ENCODE measurements around the gene CPLX4.

- TF ChIP-seq, protein P1, sequence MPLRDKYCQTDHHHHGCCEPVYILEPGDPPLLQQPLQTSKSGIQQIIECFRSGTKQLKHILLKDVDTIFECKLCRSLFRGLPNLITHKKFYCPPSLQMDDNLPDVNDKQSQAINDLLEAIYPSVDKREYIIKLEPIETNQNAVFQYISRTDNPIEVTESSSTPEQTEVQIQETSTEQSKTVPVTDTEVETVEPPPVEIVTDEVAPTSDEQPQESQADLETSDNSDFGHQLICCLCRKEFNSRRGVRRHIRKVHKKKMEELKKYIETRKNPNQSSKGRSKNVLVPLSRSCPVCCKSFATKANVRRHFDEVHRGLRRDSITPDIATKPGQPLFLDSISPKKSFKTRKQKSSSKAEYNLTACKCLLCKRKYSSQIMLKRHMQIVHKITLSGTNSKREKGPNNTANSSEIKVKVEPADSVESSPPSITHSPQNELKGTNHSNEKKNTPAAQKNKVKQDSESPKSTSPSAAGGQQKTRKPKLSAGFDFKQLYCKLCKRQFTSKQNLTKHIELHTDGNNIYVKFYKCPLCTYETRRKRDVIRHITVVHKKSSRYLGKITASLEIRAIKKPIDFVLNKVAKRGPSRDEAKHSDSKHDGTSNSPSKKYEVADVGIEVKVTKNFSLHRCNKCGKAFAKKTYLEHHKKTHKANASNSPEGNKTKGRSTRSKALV (CRISPR knock-in tag; IDR thresholded peaks at IDR 0.05): no peak
- TF ChIP-seq IRF2 (CRISPR knock-in tag; IDR thresholded peaks at IDR 0.05) (no peak), XRCC5 (optimal IDR thresholded peaks at IDR 0.05; ENCODE audit: low read length) (no peak), CTCF (CRISPR knock-in tag; IDR thresholded peaks at IDR 0.05) (no peak), ZFP90 (CRISPR knock-in tag; IDR thresholded peaks at IDR 0.05; ENCODE audit: borderline replicate concordance) (no peak)
- TF ChIP-seq, protein P2, sequence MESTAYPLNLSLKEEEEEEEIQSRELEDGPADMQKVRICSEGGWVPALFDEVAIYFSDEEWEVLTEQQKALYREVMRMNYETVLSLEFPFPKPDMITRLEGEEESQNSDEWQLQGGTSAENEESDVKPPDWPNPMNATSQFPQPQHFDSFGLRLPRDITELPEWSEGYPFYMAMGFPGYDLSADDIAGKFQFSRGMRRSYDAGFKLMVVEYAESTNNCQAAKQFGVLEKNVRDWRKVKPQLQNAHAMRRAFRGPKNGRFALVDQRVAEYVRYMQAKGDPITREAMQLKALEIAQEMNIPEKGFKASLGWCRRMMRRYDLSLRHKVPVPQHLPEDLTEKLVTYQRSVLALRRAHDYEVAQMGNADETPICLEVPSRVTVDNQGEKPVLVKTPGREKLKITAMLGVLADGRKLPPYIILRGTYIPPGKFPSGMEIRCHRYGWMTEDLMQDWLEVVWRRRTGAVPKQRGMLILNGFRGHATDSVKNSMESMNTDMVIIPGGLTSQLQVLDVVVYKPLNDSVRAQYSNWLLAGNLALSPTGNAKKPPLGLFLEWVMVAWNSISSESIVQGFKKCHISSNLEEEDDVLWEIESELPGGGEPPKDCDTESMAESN (CRISPR knock-in tag; conservative IDR thresholded peaks at IDR 0.05): no peak
Measured at GRCh38 chr18:59293317-59293716, 25.1 kb downstream of the CPLX4 start.
